ENCODE results near the gene TMEM248. TPM values are rescaled to one million over a fixed set of nuclear protein-coding genes. Genes with fewer than 3 reads are reported as not detected.

TMEM248 gene
- total and polyA plus RNA-seq, 2 of the 13 experiments (the other 11 are each of a cell fraction or from before 2014, with no cell fraction given) = 54.3 to 109 TPM

DNA sequence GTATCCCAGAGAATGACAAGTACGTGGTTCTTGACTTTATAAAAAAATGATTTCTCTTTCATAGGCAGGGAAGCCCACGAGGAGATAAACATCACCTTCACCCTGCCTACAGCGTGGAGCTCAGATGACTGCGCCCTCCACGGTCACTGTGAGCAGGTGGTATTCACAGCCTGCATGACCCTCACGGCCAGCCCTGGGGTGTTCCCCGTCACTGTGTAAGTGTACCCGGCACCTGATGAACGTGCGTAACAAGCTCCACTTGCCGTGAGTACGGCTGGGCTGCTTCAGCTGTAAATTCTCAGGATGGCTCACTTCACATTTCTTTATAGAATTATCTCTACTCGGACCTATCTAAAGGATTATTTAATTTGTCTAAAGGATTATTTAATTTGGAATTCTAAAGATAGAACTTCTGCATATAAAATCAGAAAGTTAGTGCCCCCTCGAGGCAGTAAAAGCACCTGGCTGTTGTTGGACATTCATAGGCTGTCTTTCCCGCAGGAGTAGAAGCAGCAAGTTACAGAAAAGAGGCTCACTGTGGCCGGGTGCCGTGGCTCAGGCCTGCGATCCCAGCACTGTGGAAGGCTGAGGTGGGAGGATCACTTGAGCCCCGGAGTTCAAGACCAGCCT, 27.6 kb downstream of the TMEM248 start (continued):
- TF ChIP-seq, protein P1, sequence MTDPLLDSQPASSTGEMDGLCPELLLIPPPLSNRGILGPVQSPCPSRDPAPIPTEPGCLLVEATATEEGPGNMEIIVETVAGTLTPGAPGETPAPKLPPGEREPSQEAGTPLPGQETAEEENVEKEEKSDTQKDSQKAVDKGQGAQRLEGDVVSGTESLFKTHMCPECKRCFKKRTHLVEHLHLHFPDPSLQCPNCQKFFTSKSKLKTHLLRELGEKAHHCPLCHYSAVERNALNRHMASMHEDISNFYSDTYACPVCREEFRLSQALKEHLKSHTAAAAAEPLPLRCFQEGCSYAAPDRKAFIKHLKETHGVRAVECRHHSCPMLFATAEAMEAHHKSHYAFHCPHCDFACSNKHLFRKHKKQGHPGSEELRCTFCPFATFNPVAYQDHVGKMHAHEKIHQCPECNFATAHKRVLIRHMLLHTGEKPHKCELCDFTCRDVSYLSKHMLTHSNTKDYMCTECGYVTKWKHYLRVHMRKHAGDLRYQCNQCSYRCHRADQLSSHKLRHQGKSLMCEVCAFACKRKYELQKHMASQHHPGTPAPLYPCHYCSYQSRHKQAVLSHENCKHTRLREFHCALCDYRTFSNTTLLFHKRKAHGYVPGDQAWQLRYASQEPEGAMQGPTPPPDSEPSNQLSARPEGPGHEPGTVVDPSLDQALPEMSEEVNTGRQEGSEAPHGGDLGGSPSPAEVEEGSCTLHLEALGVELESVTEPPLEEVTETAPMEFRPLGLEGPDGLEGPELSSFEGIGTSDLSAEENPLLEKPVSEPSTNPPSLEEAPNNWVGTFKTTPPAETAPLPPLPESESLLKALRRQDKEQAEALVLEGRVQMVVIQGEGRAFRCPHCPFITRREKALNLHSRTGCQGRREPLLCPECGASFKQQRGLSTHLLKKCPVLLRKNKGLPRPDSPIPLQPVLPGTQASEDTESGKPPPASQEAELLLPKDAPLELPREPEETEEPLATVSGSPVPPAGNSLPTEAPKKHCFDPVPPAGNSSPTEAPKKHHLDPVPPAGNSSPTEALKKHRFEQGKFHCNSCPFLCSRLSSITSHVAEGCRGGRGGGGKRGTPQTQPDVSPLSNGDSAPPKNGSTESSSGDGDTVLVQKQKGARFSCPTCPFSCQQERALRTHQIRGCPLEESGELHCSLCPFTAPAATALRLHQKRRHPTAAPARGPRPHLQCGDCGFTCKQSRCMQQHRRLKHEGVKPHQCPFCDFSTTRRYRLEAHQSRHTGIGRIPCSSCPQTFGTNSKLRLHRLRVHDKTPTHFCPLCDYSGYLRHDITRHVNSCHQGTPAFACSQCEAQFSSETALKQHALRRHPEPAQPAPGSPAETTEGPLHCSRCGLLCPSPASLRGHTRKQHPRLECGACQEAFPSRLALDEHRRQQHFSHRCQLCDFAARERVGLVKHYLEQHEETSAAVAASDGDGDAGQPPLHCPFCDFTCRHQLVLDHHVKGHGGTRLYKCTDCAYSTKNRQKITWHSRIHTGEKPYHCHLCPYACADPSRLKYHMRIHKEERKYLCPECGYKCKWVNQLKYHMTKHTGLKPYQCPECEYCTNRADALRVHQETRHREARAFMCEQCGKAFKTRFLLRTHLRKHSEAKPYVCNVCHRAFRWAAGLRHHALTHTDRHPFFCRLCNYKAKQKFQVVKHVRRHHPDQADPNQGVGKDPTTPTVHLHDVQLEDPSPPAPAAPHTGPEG (CRISPR knock-in tag; IDR thresholded peaks at IDR 0.05) = no peak
- TF ChIP-seq ZNF563 (CRISPR knock-in tag; IDR thresholded peaks at IDR 0.05) (no peak), NONO (IDR thresholded peaks at IDR 0.05) (no peak), NONO (CRISPR knock-in tag; conservative IDR thresholded peaks at IDR 0.05) (no peak), SETDB1 (CRISPR knock-in tag; IDR thresholded peaks at IDR 0.05; ENCODE audit: borderline replicate concordance) (no peak), TCF7L2 (IDR thresholded peaks at IDR 0.05; ENCODE audit: low read depth, low read length) (no peak), ZBTB8A (CRISPR knock-in tag; IDR thresholded peaks at IDR 0.05; ENCODE audit: borderline replicate concordance, low read depth) (no peak), KDM2A (CRISPR knock-in tag; IDR thresholded peaks at IDR 0.05; ENCODE audit: borderline replicate concordance, low read depth) (no peak), EZH2 (conservative IDR thresholded peaks at IDR 0.05; ENCODE audit: low read depth, low read length) (no peak), ZFP90 (CRISPR knock-in tag; IDR thresholded peaks at IDR 0.05; ENCODE audit: borderline replicate concordance) (no peak)
